GM12878 (cell line): Measurements from ENCODE around the gene PSME3IP1.

Source experiments
- ASH2L ChIP-seq: fragments of 300-600, 200-600 bp; sonication (generic); IDR thresholded peaks from 2 replicates; pipeline ENCODE4 v1.6.1; 2017; ENCODE audit warnings: low read depth, mild to moderate bottlenecking, borderline replicate concordance
- MAX ChIP-seq: IDR thresholded peaks from 2 replicates; pipeline ENCODE4 v1.6.1; 2012; ENCODE audit warnings: low read depth, low read length, improper control_type of control experiment
- RAD21 ChIP-seq: IDR thresholded peaks from 2 replicates; pipeline ENCODE4 v1.6.1; 2011; ENCODE audit warnings: mild to moderate bottlenecking, low read depth, low read length, moderate library complexity; ENCODE audit not compliant: insufficient read depth
- RFX5 ChIP-seq: IDR thresholded peaks from 2 replicates; pipeline ENCODE4 v1.6.1; 2011; ENCODE audit warnings: low read depth, low read length, improper control_type of control experiment
- SREBF1 ChIP-seq: IDR thresholded peaks from 2 replicates; pipeline ENCODE4 v1.6.1; 2012; ENCODE audit warnings: mild to moderate bottlenecking, low read length
- ZNF217 ChIP-seq: fragments of 450-650 bp; IDR thresholded peaks from 2 replicates; pipeline ENCODE4 v1.6.1; 2017; ENCODE audit warnings: antibody characterized with exemption, mild to moderate bottlenecking

- TF ChIP-seq MAX (no peak), RAD21 (no peak), RFX5 (no peak), SREBF1 (no peak), ASH2L (no peak), ZNF217 (no peak)
Measured at GRCh38 chr16:57133886-57134285, 52.0 kb downstream of the PSME3IP1 start.
